Neural cell (in vitro differentiated cells): ENCODE data around the gene AGBL4. TPM values are rescaled to one million over a fixed set of nuclear protein-coding genes. Genes with fewer than 3 reads are reported as not detected.

Source experiments
- H2AFZ ChIP-seq: fragments of 200-600, 300-800 bp; sonication (generic), shearing (Covaris generic); 2 replicates; pipeline ENCODE4 v1.6.0; 2014; ENCODE audit warnings: low read depth, mild to moderate bottlenecking, antibody characterized with exemption, low read length, moderate library complexity
- H3F3A ChIP-seq: fragments of 200-600 bp; shearing (Covaris generic); 2 replicates; pipeline ENCODE4 v1.6.1; 2016; ENCODE audit warnings: mild to moderate bottlenecking, moderate library complexity, mixed read lengths, antibody characterized with exemption, low read length; ENCODE audit not compliant: insufficient read depth, poor library complexity, severe bottlenecking
- H3K27ac ChIP-seq: fragments of 200-600, 300-800 bp; sonication (generic), shearing (Covaris generic); 2 replicates; pipeline ENCODE4 v1.5.1; 2014; ENCODE audit warnings: mild to moderate bottlenecking, low read length, moderate library complexity
- H3K27me3 ChIP-seq: fragments of 300-800, 200-600 bp; sonication (generic), shearing (Covaris generic); 2 replicates; pipeline ENCODE4 v1.6.0; 2014; ENCODE audit warnings: mild to moderate bottlenecking, low read depth, low read length, moderate library complexity; ENCODE audit not compliant: insufficient read depth
- H3K36me3 ChIP-seq: fragments of 300-800, 200-600 bp; sonication (generic), shearing (Covaris generic); 2 replicates; pipeline ENCODE4 v1.5.1; 2014; ENCODE audit warnings: mild to moderate bottlenecking, antibody characterized with exemption, low read length, moderate library complexity; ENCODE audit not compliant: insufficient read depth
- H3K4me2 ChIP-seq: fragments of 300-800, 200-600 bp; sonication (generic), shearing (Covaris generic); 2 replicates; pipeline ENCODE4 v1.6.0; 2014; ENCODE audit warnings: mild to moderate bottlenecking, low read length
- H3K4me3 ChIP-seq: fragments of 300-800, 200-600 bp; sonication (generic), shearing (Covaris generic); 2 replicates; pipeline ENCODE4 v1.5.1; 2014; ENCODE audit warnings: mild to moderate bottlenecking, low read length, moderate library complexity
- H3K79me2 ChIP-seq: fragments of 200-600 bp; shearing (Covaris generic); replicated peaks from 2 replicates; pipeline ENCODE4 v1.6.0; 2014; ENCODE audit warnings: mild to moderate bottlenecking, low read length, moderate library complexity; ENCODE audit not compliant: insufficient read depth
- H3K9ac ChIP-seq: fragments of 300-800, 200-600 bp; sonication (generic), shearing (Covaris generic); 2 replicates; pipeline ENCODE4 v1.6.1; 2016; ENCODE audit warnings: mild to moderate bottlenecking, low read length, mixed read lengths
- H3K9me2 ChIP-seq: fragments of 200-600 bp; shearing (Covaris generic); 2 replicates; pipeline ENCODE4 v1.6.1; 2016; ENCODE audit warnings: mild to moderate bottlenecking, low read length, mixed read lengths; ENCODE audit not compliant: insufficient read depth
- H3K9me3 ChIP-seq: fragments of 200-600, 300-800 bp; sonication (generic), shearing (Covaris generic); 2 replicates; pipeline ENCODE4 v1.6.1; 2016; ENCODE audit warnings: mild to moderate bottlenecking, mixed run types, low read length, moderate library complexity, mixed read lengths
- H4K20me1 ChIP-seq: fragments of 200-600 bp; shearing (Covaris generic); 2 replicates; pipeline ENCODE4 v1.6.1; 2016; ENCODE audit warnings: mild to moderate bottlenecking, mixed run types; ENCODE audit not compliant: insufficient read depth
- EP300 ChIP-seq: fragments of 450-650 bp; conservative IDR thresholded peaks from 2 replicates; pipeline ENCODE4 v1.6.1; 2014; ENCODE audit warnings: antibody characterized with exemption, mild to moderate bottlenecking, moderate library complexity; ENCODE audit not compliant: poor library complexity, severe bottlenecking
- EZH2 ChIP-seq: fragments of 200-600, 300-800 bp; shearing (Covaris generic), sonication (generic); IDR thresholded peaks from 2 replicates; pipeline ENCODE4 v1.6.1; 2014; ENCODE audit warnings: antibody characterized with exemption, low read length, borderline replicate concordance, mild to moderate bottlenecking; ENCODE audit not compliant: insufficient read depth, poor library complexity, severe bottlenecking
- MXI1 ChIP-seq: fragments of 450-650 bp; conservative IDR thresholded peaks from 2 replicates; pipeline ENCODE4 v1.6.1; 2014; ENCODE audit warnings: antibody characterized with exemption, mild to moderate bottlenecking; ENCODE audit not compliant: poor library complexity, severe bottlenecking
- POLR2AphosphoS5 ChIP-seq: IDR thresholded peaks from 2 replicates; pipeline ENCODE4 v1.6.1; 2012
- RAD21 ChIP-seq: fragments of 450-650 bp; conservative IDR thresholded peaks from 2 replicates; pipeline ENCODE4 v1.6.1; 2014; ENCODE audit warnings: antibody characterized with exemption, mild to moderate bottlenecking, moderate library complexity
- SMC3 ChIP-seq: fragments of 450-650 bp; conservative IDR thresholded peaks from 2 replicates; pipeline ENCODE4 v1.6.1; 2014; ENCODE audit warnings: antibody characterized with exemption, mild to moderate bottlenecking, moderate library complexity; ENCODE audit not compliant: poor library complexity
- TAF1 ChIP-seq: IDR thresholded peaks from 2 replicates; pipeline ENCODE4 v1.6.1; 2012; ENCODE audit warnings: low read depth
- polyA plus RNA-seq: library from polyadenylated mRNA; depleted of rRNA; stranded (reverse); fragments of >200 nt; gene quantifications from 2 replicates; pipeline ENCODE4 v1.2.3, GENCODE V29; 2014
- TF ChIP-seq, protein P1 (sequence below): IDR thresholded peaks from 2 replicates; pipeline ENCODE4 v1.6.1; 2012; ENCODE audit warnings: borderline replicate concordance
- TF ChIP-seq, protein P2 (sequence below): fragments of 450-650 bp; IDR thresholded peaks from 2 replicates; pipeline ENCODE4 v1.5.1; 2014; ENCODE audit warnings: antibody characterized with exemption, mild to moderate bottlenecking, moderate library complexity; ENCODE audit not compliant: poor library complexity, severe bottlenecking

AGBL4 gene
- polyA plus RNA-seq, 1 donor from 2014 or later, result 1.3 TPM

DNA sequence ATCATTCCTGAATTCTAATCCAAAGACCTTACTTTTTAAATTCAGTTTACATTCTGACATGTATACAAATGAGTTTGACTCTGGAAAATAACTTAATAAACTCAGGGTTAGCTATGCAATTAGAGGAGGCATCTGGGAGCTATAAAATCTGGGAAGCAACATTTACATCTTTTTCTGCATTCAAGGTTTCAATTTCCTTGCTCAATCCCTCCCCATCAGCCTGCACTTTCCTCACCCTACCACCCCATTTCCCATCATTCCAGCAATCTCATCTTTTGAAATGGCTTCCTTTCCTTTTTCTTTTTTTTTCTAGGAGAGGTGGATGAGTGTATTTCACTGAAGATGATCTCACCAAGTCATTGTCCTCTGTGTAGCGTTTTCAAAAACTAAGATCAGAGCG lies 1181.8 kb downstream of the AGBL4 start:
- no peaks in the 10 kb centered on the region for H3K27me3 ChIP-seq

DNA sequence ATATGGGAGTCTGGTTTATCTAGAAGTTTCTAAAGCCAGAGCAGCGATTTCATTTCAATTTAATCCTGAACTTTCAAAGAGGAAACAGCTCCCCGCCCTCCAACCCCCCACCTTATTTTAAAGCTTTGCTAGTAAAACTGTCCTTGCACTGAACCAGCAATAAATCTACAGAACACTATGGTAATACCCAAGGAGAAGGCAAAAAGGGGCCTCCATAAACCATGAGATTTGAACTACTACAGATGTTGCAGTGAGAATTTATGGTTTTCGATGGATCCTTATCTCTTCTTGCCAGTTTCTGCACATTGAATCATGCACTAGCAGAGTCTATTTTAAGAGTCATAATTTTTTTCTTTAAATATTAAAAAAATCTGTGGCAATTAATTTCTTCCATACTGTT lies 1182.3 kb downstream of the AGBL4 start:
- no peaks in the 10 kb centered on the region for H3K9me3 ChIP-seq
- H3K4me3 ChIP-seq, result no peak overlapping the region
- H3K9me2 ChIP-seq, result no peaks in the 10 kb centered on the region
- no peak overlapping the region for H3K4me2 ChIP-seq
- H3K27ac ChIP-seq, result no peak overlapping the region
- TF ChIP-seq MXI1, result no peak
- TF ChIP-seq, protein P1, sequence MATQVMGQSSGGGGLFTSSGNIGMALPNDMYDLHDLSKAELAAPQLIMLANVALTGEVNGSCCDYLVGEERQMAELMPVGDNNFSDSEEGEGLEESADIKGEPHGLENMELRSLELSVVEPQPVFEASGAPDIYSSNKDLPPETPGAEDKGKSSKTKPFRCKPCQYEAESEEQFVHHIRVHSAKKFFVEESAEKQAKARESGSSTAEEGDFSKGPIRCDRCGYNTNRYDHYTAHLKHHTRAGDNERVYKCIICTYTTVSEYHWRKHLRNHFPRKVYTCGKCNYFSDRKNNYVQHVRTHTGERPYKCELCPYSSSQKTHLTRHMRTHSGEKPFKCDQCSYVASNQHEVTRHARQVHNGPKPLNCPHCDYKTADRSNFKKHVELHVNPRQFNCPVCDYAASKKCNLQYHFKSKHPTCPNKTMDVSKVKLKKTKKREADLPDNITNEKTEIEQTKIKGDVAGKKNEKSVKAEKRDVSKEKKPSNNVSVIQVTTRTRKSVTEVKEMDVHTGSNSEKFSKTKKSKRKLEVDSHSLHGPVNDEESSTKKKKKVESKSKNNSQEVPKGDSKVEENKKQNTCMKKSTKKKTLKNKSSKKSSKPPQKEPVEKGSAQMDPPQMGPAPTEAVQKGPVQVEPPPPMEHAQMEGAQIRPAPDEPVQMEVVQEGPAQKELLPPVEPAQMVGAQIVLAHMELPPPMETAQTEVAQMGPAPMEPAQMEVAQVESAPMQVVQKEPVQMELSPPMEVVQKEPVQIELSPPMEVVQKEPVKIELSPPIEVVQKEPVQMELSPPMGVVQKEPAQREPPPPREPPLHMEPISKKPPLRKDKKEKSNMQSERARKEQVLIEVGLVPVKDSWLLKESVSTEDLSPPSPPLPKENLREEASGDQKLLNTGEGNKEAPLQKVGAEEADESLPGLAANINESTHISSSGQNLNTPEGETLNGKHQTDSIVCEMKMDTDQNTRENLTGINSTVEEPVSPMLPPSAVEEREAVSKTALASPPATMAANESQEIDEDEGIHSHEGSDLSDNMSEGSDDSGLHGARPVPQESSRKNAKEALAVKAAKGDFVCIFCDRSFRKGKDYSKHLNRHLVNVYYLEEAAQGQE, result no peak
- TF ChIP-seq SMC3, result no peak
- TF ChIP-seq EZH2, result no peak
- TF ChIP-seq, protein P2, sequence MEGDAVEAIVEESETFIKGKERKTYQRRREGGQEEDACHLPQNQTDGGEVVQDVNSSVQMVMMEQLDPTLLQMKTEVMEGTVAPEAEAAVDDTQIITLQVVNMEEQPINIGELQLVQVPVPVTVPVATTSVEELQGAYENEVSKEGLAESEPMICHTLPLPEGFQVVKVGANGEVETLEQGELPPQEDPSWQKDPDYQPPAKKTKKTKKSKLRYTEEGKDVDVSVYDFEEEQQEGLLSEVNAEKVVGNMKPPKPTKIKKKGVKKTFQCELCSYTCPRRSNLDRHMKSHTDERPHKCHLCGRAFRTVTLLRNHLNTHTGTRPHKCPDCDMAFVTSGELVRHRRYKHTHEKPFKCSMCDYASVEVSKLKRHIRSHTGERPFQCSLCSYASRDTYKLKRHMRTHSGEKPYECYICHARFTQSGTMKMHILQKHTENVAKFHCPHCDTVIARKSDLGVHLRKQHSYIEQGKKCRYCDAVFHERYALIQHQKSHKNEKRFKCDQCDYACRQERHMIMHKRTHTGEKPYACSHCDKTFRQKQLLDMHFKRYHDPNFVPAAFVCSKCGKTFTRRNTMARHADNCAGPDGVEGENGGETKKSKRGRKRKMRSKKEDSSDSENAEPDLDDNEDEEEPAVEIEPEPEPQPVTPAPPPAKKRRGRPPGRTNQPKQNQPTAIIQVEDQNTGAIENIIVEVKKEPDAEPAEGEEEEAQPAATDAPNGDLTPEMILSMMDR, result no peak
- no peak overlapping the region for H2AFZ ChIP-seq
- H3K36me3 ChIP-seq, result no peaks in the 10 kb centered on the region
- no peaks in the 10 kb centered on the region for H4K20me1 ChIP-seq
- H3K27me3 ChIP-seq, result no peaks in the 10 kb centered on the region
- H3K9ac ChIP-seq, result no peak overlapping the region
- no peaks in the 10 kb centered on the region for H3K79me2 ChIP-seq
- H3F3A ChIP-seq, result no peaks in the 10 kb centered on the region

More for the DNA sequence above, 1181.8 kb downstream of the AGBL4 start:
- no peak overlapping the region for H3K9ac ChIP-seq
- no peaks in the 10 kb centered on the region for H3F3A ChIP-seq
- no peak overlapping the region for H3K4me2 ChIP-seq
- no peak for TF ChIP-seq RAD21
- TF ChIP-seq POLR2AphosphoS5, result no peak
- TF ChIP-seq MXI1, result no peak
- no peak for TF ChIP-seq SMC3
- TF ChIP-seq, protein P1, result no peak
- TF ChIP-seq EZH2, result no peak
- TF ChIP-seq TAF1, result no peak
- TF ChIP-seq EP300, result no peak
- TF ChIP-seq, protein P2, result no peak
- H3K79me2 ChIP-seq, result no peaks in the 10 kb centered on the region
- no peak overlapping the region for H2AFZ ChIP-seq
- H3K27ac ChIP-seq, result no peak overlapping the region
- no peak overlapping the region for H3K4me3 ChIP-seq
- H3K9me2 ChIP-seq, result no peaks in the 10 kb centered on the region
- no peaks in the 10 kb centered on the region for H4K20me1 ChIP-seq
- no peaks in the 10 kb centered on the region for H3K36me3 ChIP-seq
- no peaks in the 10 kb centered on the region for H3K9me3 ChIP-seq
